ENCODE measurements around the gene PTGR2. TPM values are rescaled to one million over a fixed set of nuclear protein-coding genes. Genes with fewer than 3 reads are reported as not detected.

PTGR2 gene
- total and polyA plus RNA-seq, 4 donors: 4.2 to 9.5 (median 7.9) TPM

GRCh38 chr14:73861073-73861472 lies 9.4 kb downstream of the PTGR2 start:
- 92% methylated on average over 5 of the region's 5 CpGs for WGBS

More at GRCh38 chr14:73861073-73861472, 9.4 kb downstream of the PTGR2 start:
- Histone ChIP-seq H3K9ac (ENCODE audit: low read depth in 1 of 2, low read length in 2 of 2) (no peak overlapping the region), H3K4me3 (ENCODE audit: low read depth in 1 of 3, low read length in 3 of 3) (no peak overlapping the region), H3K27me3 (ENCODE audit: control insufficient read depth in 4 of 4, insufficient read depth in 4 of 4, low read length in 3 of 4) (no peaks in the 10 kb centered on the region), H3K4me1 (ENCODE audit: control insufficient read depth in 4 of 4, insufficient read depth in 4 of 4, low read length in 3 of 4) (no peaks in the 10 kb centered on the region), H3K36me3 (ENCODE audit: control insufficient read depth in 4 of 4, insufficient read depth in 3 of 4, low read depth in 1 of 4, low read length in 3 of 4) (peaks cover 0 to 15% (median 6%) of the 10 kb centered on the region in 4 donors), H3K9me3 (ENCODE audit: control insufficient read depth in 4 of 4, low read length in 3 of 4) (no peaks in the 10 kb centered on the region), H3K27ac (ENCODE audit: low read depth in 1 of 2, low read length in 2 of 2) (no peak overlapping the region)
- no peak for DNase-seq (ENCODE audit: low spot score)
- TF ChIP-seq REST (IDR thresholded peaks at IDR 0.05) (no peak), JUND (IDR thresholded peaks at IDR 0.05) (no peak), FOXA2 (IDR thresholded peaks at IDR 0.05) (no peak), TAF1 (conservative IDR thresholded peaks at IDR 0.05) (no peak), NR2F2 (IDR thresholded peaks at IDR 0.05) (no peak), HNF4A (conservative IDR thresholded peaks at IDR 0.05) (no peak), GABPA (IDR thresholded peaks at IDR 0.05 in 1 of 2, conservative IDR thresholded peaks at IDR 0.05 in 1 of 2) (no peak), RAD21 (IDR thresholded peaks at IDR 0.05) (no peak), EGR1 (IDR thresholded peaks at IDR 0.05; ENCODE audit: low read depth in 2 of 2) (no peak), ATF3 (IDR thresholded peaks at IDR 0.05) (no peak), RXRA (IDR thresholded peaks at IDR 0.05) (no peak), SP1 (IDR thresholded peaks at IDR 0.05) (no peak), YY1 (IDR thresholded peaks at IDR 0.05) (no peak), HNF4G (IDR thresholded peaks at IDR 0.05) (no peak), FOXA1 (IDR thresholded peaks at IDR 0.05) (no peak)
- TF ChIP-seq, protein P1, sequence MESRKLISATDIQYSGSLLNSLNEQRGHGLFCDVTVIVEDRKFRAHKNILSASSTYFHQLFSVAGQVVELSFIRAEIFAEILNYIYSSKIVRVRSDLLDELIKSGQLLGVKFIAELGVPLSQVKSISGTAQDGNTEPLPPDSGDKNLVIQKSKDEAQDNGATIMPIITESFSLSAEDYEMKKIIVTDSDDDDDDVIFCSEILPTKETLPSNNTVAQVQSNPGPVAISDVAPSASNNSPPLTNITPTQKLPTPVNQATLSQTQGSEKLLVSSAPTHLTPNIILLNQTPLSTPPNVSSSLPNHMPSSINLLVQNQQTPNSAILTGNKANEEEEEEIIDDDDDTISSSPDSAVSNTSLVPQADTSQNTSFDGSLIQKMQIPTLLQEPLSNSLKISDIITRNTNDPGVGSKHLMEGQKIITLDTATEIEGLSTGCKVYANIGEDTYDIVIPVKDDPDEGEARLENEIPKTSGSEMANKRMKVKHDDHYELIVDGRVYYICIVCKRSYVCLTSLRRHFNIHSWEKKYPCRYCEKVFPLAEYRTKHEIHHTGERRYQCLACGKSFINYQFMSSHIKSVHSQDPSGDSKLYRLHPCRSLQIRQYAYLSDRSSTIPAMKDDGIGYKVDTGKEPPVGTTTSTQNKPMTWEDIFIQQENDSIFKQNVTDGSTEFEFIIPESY (IDR thresholded peaks at IDR 0.05): no peak
- TF ChIP-seq, protein P2, sequence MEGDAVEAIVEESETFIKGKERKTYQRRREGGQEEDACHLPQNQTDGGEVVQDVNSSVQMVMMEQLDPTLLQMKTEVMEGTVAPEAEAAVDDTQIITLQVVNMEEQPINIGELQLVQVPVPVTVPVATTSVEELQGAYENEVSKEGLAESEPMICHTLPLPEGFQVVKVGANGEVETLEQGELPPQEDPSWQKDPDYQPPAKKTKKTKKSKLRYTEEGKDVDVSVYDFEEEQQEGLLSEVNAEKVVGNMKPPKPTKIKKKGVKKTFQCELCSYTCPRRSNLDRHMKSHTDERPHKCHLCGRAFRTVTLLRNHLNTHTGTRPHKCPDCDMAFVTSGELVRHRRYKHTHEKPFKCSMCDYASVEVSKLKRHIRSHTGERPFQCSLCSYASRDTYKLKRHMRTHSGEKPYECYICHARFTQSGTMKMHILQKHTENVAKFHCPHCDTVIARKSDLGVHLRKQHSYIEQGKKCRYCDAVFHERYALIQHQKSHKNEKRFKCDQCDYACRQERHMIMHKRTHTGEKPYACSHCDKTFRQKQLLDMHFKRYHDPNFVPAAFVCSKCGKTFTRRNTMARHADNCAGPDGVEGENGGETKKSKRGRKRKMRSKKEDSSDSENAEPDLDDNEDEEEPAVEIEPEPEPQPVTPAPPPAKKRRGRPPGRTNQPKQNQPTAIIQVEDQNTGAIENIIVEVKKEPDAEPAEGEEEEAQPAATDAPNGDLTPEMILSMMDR (IDR thresholded peaks at IDR 0.05; ENCODE audit: low read depth, low read length, missing input control): no peak
- TF ChIP-seq, protein P3, sequence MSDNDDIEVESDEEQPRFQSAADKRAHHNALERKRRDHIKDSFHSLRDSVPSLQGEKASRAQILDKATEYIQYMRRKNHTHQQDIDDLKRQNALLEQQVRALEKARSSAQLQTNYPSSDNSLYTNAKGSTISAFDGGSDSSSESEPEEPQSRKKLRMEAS (IDR thresholded peaks at IDR 0.05): no peak
